IPS-18c (cell line): Measurements from ENCODE around the gene TMEM145.
"Not testable (repeated sequence)": the region's sequence is repeated elsewhere in the genome, so short reads cannot be mapped to it uniquely, and the experiment has no call there.

ENCODE experiments used
- H3K4me3 ChIP-seq: 2 replicates; pipeline ENCODE4 v1.7.0; 2013; ENCODE audit warnings: low read depth, mild to moderate bottlenecking, low read length, moderate library complexity; ENCODE audit not compliant: insufficient read depth
- H3K9me3 ChIP-seq: one replicate; pipeline ENCODE4 v1.6.1; 2013; ENCODE audit warnings: mild to moderate bottlenecking, low read length, moderate library complexity; ENCODE audit not compliant: control insufficient read depth, insufficient read depth

Gene TMEM145

DNA sequence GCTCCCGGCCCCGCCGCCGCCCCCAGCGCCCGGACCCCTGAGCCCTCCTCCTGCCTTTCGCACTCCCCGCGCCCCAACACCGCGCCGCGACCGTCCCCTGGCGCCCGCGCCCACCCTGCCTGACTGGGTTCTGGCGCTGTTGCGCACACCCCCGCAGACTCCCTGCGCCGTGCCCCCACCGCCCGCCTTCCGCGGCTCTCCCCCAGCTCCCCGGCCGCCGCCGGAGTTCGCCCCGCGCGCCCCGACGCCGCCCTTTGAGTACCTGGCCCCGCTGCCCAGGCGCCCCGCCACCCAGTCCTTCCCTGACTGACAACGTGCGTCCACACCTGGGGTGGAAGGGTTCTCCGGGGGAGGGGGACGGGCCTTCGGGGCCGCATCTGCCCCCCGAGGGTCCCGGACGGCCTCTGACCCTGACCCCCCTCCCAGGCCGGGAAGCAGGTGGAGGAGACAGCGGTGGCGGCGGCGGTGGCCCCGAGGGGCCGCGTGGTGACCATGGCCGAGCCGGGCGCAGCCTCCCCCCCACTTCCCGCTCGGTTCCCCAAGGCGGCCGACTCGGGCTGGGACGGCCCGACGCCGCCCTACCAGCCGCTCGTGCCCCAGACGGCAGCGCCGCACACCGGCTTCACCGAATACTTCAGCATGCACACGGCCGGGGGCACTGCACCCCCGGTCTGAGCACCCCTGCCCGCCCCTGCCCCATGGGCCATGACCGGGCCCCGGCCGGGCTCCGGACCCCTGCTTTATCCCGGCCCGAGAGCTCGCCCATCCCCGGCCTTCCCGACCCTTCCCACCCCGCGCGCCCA is 10.9 kb downstream of the TMEM145 start:
- H3K9me3 ChIP-seq: no peaks in the 10 kb centered on the region
- H3K4me3 ChIP-seq: peak overlapping the region; percentile 44

DNA sequence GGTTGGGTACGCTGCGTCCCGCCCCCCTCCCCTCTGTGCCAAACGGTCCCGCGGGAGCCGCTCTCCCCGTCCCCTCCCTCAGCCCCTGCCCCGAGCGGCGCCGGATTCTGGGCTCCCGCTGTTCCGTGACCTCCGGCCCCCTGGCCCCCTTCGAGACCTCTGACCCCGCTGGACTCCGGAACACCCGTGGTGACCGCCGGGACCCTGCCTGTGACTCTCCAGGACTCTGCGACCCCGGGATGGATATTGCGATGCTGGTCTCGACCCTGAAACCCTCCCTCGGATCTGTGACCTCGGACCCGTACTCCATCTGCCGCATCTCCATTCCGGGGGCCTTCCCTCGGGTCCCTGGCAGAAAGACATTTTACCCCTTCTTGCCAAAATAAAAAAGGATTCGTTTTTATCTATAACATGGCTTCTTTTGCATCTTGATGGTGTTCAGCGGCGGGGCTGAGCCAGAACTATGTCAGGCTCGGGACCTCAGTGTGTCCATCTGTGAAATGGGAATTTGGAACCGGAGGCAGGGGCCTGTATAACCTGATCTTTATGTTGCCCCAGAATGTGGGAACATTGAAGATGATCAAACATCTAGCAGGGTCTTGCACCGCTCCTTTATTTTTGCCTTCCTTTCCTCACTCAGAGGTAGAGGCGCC is 11.7 kb downstream of the TMEM145 start:
- Histone ChIP-seq H3K4me3 (peak overlapping the region; percentile 44; the same call in 1 of the 2 replicates), H3K9me3 (no peaks in the 10 kb centered on the region)

DNA sequence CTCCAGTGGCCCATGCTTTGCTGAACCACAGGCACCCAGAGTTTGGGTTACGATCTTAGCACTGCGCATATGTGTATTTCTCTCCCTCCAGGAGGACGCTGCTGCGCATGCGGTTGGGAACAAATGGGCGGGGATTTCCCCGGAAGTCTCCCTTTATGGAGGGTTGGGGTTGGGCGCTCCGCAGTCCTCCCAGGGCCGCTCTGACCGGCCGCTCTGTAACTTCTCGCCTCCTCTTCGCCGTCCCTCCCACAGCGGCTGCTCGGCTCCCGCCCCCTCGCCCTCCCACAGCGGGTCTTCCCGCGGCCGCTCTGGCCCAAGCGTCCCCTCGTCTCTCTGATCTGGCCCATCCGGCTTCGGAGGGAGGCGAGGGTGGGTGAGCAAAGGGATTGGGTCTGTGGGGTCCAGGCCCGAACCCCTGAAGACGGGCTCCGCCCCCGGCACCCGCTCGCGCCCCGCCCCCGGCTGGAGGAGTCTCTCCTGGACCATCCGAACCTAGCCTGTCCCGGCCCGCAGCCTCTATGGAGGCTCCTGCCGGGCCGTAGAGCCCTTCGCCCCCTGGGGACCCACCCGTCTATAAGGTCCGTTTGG is 12.3 kb downstream of the TMEM145 start, which contains the start of gene MEGF8:
Gene MEGF8, plus strand, starts transcription at position 328 of the 588 bp plus-strand sequence. CDS start 609 bp downstream, outside the sequence.
- H3K4me3 ChIP-seq: peak within 1 kb of the TSS; percentile 94

DNA sequence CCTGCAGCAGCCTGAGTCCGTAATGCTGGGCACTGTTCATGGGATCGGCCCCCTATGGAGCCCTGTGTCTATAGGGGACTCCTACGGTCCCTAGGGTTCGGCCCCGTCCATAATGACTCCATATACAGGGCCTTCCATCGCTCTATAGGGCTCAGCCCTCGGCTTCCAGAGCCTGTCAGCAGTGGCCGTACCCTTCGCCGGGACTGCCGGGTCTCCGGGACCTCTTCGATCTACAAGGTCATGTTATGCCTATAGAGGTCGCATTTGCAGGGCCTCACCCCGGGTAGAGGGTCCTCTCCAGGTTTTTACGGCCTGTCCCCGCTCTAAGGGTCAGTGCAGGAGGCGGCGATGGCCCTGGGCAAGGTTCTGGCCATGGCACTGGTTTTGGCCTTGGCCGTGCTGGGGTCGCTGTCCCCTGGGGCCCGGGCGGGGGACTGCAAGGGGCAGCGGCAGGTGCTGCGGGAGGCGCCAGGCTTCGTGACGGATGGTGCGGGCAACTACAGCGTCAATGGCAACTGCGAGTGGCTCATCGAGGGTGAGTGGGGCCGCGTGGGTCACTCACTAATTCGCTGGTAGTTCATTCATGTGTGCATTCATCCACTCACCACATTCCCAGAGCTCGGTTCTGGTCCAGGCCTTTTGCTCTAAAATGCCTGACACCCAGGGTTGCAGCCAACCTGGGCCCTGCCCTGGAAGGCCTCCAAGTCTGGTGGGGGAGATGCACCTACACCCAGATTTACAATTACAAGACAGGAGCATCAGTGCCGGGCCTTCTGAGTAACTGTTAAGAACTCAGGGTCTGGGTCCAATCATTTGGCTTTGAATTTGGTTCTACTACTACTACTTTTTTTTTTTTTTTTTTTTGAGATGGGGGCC is 13.0 kb downstream of the TMEM145 start:
- H3K9me3 ChIP-seq: no peaks in the 10 kb centered on the region
- peak overlapping the region; percentile 94 for H3K4me3 ChIP-seq

More for the DNA sequence above, 12.3 kb downstream of the TMEM145 start, which contains the start of gene MEGF8:
- H3K9me3 ChIP-seq: no peaks in the 10 kb centered on the region

DNA sequence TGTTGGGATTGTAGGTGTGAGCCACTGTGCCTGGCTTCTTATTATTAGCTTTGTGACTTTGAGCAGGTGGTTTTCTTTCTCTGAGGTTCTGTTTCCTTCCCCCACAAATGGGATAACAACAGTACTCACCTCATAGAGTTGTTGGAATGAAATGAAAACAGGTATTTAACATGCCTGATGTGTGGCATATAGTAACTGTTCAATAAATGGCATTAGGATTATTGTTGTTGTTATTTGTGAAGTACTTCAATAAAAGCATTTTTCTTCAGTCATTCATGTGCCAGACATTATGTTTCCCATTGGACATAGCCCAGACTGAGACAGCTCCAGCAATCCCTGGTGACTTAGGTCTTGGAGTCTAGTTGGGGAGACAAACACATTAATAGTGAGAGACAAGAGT is 13.9 kb downstream of the TMEM145 start:
- Histone ChIP-seq H3K4me3 (no peak overlapping the region), H3K9me3 (no peaks in the 10 kb centered on the region)

DNA sequence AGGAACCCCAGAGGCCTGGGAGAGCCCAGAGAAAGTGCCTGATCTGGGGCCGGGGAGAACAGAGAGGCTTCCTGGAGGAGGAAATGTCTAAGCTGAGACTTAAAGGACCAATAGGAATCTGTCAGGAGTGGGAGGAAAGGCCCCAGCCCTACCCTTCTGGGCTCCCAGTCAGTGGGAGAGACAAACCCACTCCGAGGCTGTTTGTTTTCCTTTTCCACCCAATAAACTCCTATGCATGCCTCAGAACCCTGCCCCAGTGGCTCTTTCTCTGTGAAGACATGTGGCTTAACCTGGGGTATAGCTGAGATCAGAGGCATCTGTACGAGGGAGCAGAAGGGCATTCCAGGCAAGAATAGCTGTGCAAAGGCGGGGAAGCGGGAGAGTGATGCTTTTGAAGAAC is 14.3 kb downstream of the TMEM145 start:
- H3K9me3 ChIP-seq: no peaks in the 10 kb centered on the region
- H3K4me3 ChIP-seq: no peak overlapping the region

DNA sequence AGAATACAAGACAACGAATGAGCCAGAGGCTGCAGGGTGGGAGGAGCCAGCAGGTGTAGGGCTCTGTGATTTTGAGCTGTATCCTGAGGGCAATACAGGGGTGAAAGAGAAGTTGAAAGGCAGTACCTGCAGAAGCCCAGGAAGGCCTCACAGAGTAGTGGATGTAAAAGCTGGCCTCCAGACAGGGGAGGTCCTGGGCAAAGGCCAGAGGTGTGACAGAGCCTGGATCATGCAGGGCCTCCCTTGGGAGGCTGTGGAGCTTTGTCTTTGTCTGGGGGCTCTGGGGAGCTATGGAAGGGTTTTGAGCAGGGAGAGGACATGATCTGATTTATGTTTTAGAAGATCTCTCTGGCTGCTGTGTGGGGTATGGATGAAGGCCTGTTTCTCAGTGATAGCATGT is 15.0 kb downstream of the TMEM145 start:
- H3K4me3 ChIP-seq: no peak overlapping the region
- no peaks in the 10 kb centered on the region for H3K9me3 ChIP-seq

DNA sequence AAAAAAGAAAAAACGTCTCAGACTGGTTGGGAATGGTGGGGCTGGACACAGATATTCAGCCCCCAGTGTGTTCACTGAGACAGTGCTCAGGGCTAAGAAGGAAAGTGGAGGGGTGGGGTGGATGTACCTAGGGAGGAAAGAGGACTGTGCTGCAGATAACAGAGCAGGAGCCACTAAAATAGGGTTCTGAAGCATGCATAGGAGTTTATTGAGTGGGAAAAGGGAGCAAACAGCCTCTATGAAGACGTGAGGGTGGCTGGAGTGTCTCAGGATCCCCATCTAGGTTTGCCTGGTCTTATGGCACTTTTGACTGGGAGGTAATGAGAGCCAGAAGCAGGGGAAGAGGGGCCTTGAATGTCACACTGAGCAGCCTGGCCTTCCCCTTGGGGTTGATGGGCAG is 15.7 kb downstream of the TMEM145 start:
- H3K9me3 ChIP-seq: no peaks in the 10 kb centered on the region

DNA sequence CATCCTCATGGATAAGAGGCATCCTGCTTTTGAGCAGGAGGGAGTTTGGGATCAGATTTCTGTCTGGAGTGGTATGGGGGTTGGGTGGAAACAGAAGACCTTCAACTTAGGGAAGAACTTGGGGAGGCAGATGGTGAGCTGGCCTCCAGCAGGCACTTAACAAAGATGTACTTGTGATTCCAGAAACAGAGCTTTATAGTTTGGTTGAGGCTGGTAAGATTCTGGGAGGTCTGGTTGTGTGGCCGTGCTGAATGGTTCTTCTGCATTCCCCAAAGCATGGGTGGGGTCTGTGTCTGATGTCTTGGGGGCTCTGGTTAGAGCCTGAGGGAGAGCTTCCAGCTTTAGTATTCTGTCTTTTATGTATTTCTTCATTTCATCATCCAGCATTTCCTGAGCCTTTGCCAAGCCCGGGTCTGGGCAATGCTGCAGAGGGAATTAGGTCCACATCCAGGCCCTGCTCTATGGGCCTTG is 17.2 kb downstream of the TMEM145 start:
- Histone ChIP-seq H3K4me3 (no peak overlapping the region), H3K9me3 (no peaks in the 10 kb centered on the region)

More for the DNA sequence above, 15.7 kb downstream of the TMEM145 start:
- H3K4me3 ChIP-seq: no peak overlapping the region

DNA sequence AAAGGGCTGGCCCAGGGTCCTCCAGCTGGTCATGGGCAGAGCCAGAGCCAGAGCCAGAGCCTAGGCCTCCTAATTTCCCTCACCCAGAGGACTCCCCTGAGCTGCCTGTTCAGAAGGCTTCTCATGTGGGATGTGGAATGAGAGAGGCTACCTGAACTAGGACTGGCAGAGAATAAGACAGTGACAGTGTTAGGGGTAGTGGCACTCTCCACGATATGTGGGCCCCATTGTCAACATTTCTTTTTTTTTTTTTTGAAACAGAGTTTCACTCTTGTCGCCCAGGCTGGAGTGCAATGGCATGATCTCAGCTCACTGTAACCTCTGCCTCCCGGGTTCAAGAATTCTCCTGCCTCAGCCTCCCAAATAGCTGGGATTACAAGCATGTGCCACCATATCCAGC is 18.2 kb downstream of the TMEM145 start:
- H3K9me3 ChIP-seq, H3K4me3 ChIP-seq: not testable (repeated sequence)

DNA sequence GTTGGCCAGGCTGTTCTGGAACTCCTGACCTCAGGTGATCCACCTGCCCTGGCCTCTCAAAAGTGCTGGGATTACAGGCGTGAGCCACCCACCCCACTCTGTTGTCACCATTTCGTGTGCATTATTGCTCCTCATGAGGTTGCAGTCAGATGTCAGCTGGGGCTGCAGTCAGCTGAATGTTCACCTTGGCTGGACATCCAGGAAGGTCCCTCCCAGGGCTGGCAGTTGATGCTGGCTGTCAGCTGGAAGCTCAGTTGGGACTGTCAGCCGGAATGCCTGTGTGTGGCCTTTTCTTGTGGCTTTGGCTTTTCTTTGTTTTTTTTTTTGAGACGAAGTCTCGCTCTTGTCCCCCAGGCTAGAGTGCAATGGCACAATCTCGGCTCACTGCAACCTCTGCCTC is 18.9 kb downstream of the TMEM145 start:
- no peak overlapping the region for H3K4me3 ChIP-seq
- H3K9me3 ChIP-seq: no peaks in the 10 kb centered on the region

DNA sequence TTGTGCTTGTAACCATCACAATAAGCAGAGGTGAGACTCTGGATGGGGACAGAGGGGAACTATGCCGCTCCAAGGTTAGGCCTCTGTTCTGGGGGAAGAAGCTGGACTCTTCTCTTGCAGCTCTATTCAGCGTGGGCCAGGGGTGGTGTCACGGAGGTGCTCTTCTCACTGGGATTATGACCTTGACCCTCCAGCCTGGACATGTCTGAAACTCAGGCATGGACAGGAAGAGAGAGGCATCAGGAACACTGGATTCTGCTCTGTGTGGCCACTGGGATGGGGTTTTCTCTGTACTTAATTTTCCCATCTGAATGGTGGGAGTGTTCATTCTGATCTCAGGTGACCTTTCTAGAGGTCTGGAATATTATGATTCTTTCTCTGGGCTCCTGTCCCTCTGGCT is 19.9 kb downstream of the TMEM145 start:
- H3K4me3 ChIP-seq: no peak overlapping the region
- H3K9me3 ChIP-seq: no peaks in the 10 kb centered on the region

DNA sequence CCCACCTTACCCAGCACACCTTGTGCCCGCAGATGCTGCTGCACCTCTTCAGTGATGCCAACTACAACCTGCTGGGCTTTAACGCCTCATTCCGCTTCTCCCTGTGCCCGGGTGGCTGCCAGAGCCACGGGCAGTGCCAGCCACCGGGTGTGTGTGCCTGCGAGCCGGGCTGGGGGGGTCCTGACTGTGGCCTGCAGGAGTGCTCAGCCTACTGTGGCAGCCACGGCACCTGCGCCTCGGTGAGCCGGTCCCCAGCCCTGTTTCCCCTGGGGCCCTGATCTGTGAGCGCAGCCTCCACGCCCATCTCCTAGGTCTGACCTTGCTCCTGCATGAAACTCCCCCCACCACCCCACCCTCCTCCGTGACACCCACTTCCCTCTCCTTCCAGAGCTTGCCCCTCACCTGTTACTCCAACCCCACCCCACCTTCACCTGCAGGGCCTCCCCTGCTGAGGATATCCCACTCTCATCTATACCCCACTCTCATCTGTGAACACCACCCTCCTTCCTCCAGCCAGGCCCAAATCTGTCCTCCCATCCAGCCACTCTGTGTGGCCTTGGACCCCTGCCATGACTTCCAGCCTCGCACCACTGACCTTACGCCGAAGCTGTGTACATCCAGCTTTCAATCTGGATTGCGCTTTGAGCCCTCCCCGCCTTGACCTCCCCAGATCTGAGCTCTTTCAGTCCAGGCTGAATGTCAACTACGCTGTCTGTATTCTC is 21.0 kb downstream of the TMEM145 start:
- no peak overlapping the region for H3K4me3 ChIP-seq
- H3K9me3 ChIP-seq: no peaks in the 10 kb centered on the region

DNA sequence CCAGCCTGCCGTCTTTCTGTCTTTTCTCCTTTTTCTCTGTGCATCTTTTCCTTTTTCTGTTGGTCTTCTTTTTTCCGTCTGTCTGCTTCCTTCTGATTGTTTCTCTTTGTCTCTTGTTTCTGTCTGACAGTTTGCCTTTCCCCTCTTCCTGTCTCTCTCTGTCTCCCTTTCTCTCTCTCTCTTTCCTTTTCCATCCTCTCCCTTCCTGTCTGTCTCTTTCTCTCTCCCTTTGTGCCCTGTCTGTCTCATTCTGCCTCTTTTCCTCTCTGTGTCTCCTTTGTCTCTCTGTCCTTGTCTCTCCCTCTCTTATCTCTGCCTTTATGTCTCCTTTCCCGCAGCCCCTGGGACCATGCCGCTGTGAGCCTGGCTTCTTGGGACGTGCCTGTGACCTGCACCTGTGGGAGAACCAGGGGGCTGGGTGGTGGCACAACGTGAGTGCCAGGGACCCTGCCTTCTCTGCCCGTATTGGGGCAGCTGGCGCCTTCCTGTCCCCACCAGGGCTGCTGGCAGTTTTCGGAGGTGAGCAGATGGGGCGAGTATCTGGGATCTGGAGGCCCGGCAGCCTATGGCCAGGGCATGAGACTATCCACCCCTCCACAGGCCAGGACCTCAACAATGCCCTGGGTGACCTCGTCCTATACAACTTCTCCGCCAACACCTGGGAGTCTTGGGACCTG is 21.7 kb downstream of the TMEM145 start:
- H3K4me3 ChIP-seq: no peak overlapping the region
- no peaks in the 10 kb centered on the region for H3K9me3 ChIP-seq

DNA sequence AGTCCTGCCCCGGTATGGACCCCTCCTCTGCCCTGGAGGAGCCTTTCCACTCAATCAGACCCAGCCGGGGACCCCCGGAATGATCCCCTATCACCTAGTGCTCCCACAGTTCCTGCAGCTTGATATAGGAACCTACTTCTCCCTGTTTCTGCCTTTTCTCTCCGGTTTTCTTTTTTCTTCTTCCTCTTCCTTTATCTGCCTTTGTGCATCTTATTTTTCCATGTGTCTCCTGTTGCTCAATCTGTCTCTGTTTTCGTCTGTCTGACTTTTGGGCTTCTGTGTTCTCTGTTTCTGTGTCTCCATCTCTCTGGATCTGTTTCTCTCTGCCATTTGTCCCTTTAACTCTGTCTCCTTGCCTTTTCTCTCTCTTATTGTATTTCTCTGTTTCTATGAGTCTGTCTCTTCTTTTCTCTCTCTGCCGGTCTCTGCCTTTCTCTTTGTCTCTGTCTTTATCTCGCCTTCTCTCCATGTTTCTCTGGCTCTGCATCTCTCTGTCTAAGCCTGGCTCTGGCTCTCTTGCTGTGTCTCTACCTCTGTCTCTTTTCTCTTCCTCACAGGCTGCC is 22.3 kb downstream of the TMEM145 start:
- H3K4me3 ChIP-seq: no peak overlapping the region

DNA sequence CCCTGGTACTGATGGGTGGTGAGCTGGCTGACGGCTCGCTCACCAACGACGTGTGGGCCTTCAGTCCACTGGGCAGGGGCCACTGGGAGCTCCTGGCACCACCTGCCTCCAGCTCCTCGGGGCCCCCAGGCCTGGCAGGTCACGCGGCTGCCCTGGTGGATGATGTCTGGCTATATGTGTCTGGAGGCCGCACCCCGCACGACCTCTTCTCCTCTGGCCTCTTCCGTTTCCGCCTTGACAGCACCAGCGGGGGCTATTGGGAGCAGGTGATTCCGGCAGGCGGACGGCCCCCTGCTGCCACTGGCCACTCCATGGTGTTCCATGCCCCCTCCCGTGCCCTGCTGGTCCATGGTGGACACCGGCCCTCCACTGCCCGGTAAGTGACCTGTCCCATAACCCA is 22.9 kb downstream of the TMEM145 start:
- H3K9me3 ChIP-seq: no peaks in the 10 kb centered on the region
- no peak overlapping the region for H3K4me3 ChIP-seq

More for the DNA sequence above, 22.3 kb downstream of the TMEM145 start:
- no peaks in the 10 kb centered on the region for H3K9me3 ChIP-seq
